Panc1 (cell line): ENCODE results near the gene NEO1. TPM values are rescaled to one million over a fixed set of nuclear protein-coding genes. Genes with fewer than 3 reads are reported as not detected.

Experiments
- ATAC-seq: fragments of 200-7000 bp; cut with Tn5 transposase; 2 replicates; pipeline ENCODE4 v1.9.1; 2020; ENCODE audit warnings: mild to moderate bottlenecking, moderate library complexity
- BruUV-seq: library from RNA; stranded (reverse); fragments of 400-500 nt; replicated peaks from 2 replicates; lab custom pipeline; 2021; lab: Mats Ljungman, UMichigan
- CTCF ChIA-PET: fragments of 300-600 bp; sonication (Branson Sonifier 250); formaldehyde crosslinking; loops from one replicate; lab custom pipeline; 2022; ENCODE audit warnings: antibody characterized with exemption; lab: Charles Lee
- POLR2A ChIA-PET: fragments of 300-600 bp; sonication (Branson Sonifier 250); formaldehyde crosslinking; loops from one replicate; lab custom pipeline; 2022; ENCODE audit warnings: antibody characterized with exemption; lab: Charles Lee
- DNase-seq: peaks from one replicate; pipeline ENCODE4 v3.0.0-alpha.2; 2010; ENCODE audit warnings: low read depth, low spot score
- H3K27ac ChIP-seq: 2 replicates; pipeline ENCODE4 v1.5.1; 2011; ENCODE audit warnings: mild to moderate bottlenecking, low read length, inconsistent platforms
- H3K27me3 ChIP-seq: fragments of 200-500 bp; sonication (Bioruptor generic); 2 replicates; pipeline ENCODE4 v1.6.0; 2014; ENCODE audit warnings: low read length, inconsistent platforms; ENCODE audit not compliant: control insufficient read depth, insufficient read depth
- H3K36me3 ChIP-seq: fragments of 200-500 bp; sonication (Bioruptor generic); 2 replicates; pipeline ENCODE4 v1.5.1; 2014; ENCODE audit warnings: inconsistent platforms, mild to moderate bottlenecking, low read length, moderate library complexity; ENCODE audit not compliant: control insufficient read depth, insufficient read depth
- H3K4me1 ChIP-seq: 2 replicates; pipeline ENCODE4 v1.5.1; 2011; ENCODE audit warnings: inconsistent platforms, mild to moderate bottlenecking, low read length, moderate library complexity; ENCODE audit not compliant: control insufficient read depth, insufficient read depth
- H3K4me3 ChIP-seq, 2 experiments: 2 replicates each; pipeline ENCODE4 v1.5.1; 2011 to 2012; ENCODE audit warnings: low read depth in 2 of 2, low read length in 2 of 2, mild to moderate bottlenecking in 2 of 2, inconsistent platforms in 1 of 2, moderate library complexity in 1 of 2
- H3K9me3 ChIP-seq: fragments of 200-500 bp; sonication (Bioruptor generic); 2 replicates; pipeline ENCODE4 v1.5.1; 2014; ENCODE audit warnings: low read depth, mild to moderate bottlenecking, inconsistent platforms, low read length, moderate library complexity; ENCODE audit not compliant: control insufficient read depth, insufficient read depth
- POLR2AphosphoS5 ChIP-seq: IDR thresholded peaks from 2 replicates; pipeline ENCODE4 v1.6.1; 2012; ENCODE audit warnings: mild to moderate bottlenecking, low read depth, low read length, moderate library complexity
- SIN3A ChIP-seq: IDR thresholded peaks from 2 replicates; pipeline ENCODE4 v1.6.1; 2012; ENCODE audit warnings: low read depth, mild to moderate bottlenecking, low read length, moderate library complexity, borderline replicate concordance; ENCODE audit not compliant: insufficient read depth
- TCF7L2 ChIP-seq: IDR thresholded peaks from 2 replicates; pipeline ENCODE4 v1.6.1; 2011; ENCODE audit warnings: mild to moderate bottlenecking, low read depth, low read length, inconsistent platforms
- in situ Hi-C: cut with HindIII; loops from 2 replicates; pipeline ENCODE4 v1.10.0; 2016; ENCODE audit warnings: low sequenced_read_pairs, low pct_unique_long_range_greater_than_20kb
- intact Hi-C: fragments of 100-400 bp; cut with micrococcal nuclease; formaldehyde crosslinking; loops from one replicate; pipeline ENCODE4 v1.10.0; 2022; ENCODE audit not compliant: unreplicated experiment
- total RNA-seq: library from RNA; stranded (reverse); gene quantifications from one replicate; pipeline ENCODE4 v1.2.1, GENCODE V29; 2021; ENCODE audit not compliant: unreplicated experiment
- TF ChIP-seq, protein P1 (sequence below), 2 experiments: IDR thresholded peaks; 2 replicates each; pipeline ENCODE4 v1.6.1; 2011 to 2012; ENCODE audit warnings: low read depth in 2 of 2, control low read depth in 1 of 2, low read length in 1 of 2, mild to moderate bottlenecking in 1 of 2, moderate library complexity in 1 of 2; ENCODE audit not compliant: insufficient read depth in 1 of 2
- TF ChIP-seq, protein P2 (sequence below): fragments of 450-650 bp; IDR thresholded peaks from 2 replicates; pipeline ENCODE4 v1.5.1; 2017; ENCODE audit warnings: mild to moderate bottlenecking

Gene NEO1
- total RNA-seq, 1 experiment from 2014 or later, result 7.5 TPM

DNA sequence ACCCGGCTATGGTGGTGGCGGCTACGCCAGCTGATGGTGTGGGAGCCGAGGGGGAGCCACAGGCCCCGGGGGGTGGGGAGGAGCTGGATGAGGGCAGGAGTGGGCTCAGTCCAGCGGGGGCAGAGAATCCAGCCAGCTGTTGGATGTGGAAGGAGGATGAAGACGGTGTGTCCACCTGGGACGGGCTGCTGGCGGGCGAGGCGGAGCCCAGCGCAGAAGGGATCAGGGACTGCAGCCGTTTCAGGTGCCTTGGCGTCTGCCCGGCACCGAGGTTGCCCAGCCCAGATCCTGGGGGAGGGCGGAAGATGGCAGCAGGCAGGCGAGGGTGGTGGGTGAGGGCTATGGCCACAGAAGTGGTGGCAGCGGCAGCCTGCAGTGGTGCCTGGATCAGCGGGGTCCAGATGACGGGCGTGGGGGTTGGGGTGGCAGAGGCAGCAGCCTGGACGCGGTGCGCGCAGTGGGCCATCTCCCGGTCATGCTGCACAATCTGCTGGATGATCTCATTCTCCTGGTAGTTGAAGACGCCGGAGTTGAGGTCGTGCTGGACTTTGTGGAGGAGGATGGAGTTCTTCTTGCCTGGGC lies 271.2 kb downstream of the NEO1 start:
- ChIA-PET POLR2A (no interaction called here), CTCF (no interaction called here)
- DNase-seq (no peak), ATAC-seq (no peak)
- no peak for TF ChIP-seq SIN3A
- TF ChIP-seq, protein P1, sequence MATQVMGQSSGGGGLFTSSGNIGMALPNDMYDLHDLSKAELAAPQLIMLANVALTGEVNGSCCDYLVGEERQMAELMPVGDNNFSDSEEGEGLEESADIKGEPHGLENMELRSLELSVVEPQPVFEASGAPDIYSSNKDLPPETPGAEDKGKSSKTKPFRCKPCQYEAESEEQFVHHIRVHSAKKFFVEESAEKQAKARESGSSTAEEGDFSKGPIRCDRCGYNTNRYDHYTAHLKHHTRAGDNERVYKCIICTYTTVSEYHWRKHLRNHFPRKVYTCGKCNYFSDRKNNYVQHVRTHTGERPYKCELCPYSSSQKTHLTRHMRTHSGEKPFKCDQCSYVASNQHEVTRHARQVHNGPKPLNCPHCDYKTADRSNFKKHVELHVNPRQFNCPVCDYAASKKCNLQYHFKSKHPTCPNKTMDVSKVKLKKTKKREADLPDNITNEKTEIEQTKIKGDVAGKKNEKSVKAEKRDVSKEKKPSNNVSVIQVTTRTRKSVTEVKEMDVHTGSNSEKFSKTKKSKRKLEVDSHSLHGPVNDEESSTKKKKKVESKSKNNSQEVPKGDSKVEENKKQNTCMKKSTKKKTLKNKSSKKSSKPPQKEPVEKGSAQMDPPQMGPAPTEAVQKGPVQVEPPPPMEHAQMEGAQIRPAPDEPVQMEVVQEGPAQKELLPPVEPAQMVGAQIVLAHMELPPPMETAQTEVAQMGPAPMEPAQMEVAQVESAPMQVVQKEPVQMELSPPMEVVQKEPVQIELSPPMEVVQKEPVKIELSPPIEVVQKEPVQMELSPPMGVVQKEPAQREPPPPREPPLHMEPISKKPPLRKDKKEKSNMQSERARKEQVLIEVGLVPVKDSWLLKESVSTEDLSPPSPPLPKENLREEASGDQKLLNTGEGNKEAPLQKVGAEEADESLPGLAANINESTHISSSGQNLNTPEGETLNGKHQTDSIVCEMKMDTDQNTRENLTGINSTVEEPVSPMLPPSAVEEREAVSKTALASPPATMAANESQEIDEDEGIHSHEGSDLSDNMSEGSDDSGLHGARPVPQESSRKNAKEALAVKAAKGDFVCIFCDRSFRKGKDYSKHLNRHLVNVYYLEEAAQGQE (IDR thresholded peaks at IDR 0.05; ENCODE audit: insufficient read depth in 1 of 2, low read depth in 2 of 2, low read length in 1 of 2), result no peak
- TF ChIP-seq TCF7L2, result no peak
- TF ChIP-seq, protein P2, sequence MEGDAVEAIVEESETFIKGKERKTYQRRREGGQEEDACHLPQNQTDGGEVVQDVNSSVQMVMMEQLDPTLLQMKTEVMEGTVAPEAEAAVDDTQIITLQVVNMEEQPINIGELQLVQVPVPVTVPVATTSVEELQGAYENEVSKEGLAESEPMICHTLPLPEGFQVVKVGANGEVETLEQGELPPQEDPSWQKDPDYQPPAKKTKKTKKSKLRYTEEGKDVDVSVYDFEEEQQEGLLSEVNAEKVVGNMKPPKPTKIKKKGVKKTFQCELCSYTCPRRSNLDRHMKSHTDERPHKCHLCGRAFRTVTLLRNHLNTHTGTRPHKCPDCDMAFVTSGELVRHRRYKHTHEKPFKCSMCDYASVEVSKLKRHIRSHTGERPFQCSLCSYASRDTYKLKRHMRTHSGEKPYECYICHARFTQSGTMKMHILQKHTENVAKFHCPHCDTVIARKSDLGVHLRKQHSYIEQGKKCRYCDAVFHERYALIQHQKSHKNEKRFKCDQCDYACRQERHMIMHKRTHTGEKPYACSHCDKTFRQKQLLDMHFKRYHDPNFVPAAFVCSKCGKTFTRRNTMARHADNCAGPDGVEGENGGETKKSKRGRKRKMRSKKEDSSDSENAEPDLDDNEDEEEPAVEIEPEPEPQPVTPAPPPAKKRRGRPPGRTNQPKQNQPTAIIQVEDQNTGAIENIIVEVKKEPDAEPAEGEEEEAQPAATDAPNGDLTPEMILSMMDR, result no peak
- no peak for TF ChIP-seq POLR2AphosphoS5
- in situ Hi-C loops (no loop called here), intact Hi-C loops (no loop called here)
- H3K9me3 ChIP-seq, result no peaks in the 10 kb centered on the region
- no peaks in the 10 kb centered on the region for H3K4me1 ChIP-seq
- BruUV-seq, result no TSS peak
- no peak overlapping the region for H3K4me3 ChIP-seq
- H3K27me3 ChIP-seq, result no peaks in the 10 kb centered on the region
- no peaks in the 10 kb centered on the region for H3K36me3 ChIP-seq
- H3K27ac ChIP-seq, result no peak overlapping the region

DNA sequence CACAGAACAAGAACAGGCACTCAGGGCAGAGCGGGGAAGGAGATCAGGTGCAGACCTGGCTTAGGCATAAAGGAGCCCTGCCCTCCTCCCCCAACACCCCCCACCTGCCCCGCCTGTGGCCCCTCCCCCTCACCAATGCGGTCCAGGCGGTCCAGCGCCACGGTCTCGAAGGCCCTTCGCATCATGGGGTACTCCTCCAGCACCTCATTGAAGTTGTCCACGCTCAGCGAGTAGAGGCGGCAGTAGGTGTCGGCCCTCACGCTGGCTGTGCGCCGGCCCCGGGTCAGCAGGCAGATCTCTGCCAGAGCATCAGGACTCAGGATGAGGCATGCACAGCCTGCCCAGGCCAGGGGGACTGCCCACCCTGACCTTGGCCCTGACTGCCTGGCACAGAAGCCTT lies 271.7 kb downstream of the NEO1 start:
- Histone ChIP-seq H3K4me3 (no peak overlapping the region), H3K9me3 (no peaks in the 10 kb centered on the region), H3K4me1 (no peaks in the 10 kb centered on the region), H3K27me3 (no peaks in the 10 kb centered on the region), H3K36me3 (no peaks in the 10 kb centered on the region), H3K27ac (no peak overlapping the region)
- no peak for TF ChIP-seq TCF7L2
- no peak for TF ChIP-seq POLR2AphosphoS5
- TF ChIP-seq SIN3A, result no peak
- in situ Hi-C loops, result no loop called here
- CTCF ChIA-PET, result no interaction called here
- ATAC-seq (no peak), DNase-seq (no peak)
- POLR2A ChIA-PET, result no interaction called here
- intact Hi-C loops, result no loop called here
- no TSS peak for BruUV-seq

DNA sequence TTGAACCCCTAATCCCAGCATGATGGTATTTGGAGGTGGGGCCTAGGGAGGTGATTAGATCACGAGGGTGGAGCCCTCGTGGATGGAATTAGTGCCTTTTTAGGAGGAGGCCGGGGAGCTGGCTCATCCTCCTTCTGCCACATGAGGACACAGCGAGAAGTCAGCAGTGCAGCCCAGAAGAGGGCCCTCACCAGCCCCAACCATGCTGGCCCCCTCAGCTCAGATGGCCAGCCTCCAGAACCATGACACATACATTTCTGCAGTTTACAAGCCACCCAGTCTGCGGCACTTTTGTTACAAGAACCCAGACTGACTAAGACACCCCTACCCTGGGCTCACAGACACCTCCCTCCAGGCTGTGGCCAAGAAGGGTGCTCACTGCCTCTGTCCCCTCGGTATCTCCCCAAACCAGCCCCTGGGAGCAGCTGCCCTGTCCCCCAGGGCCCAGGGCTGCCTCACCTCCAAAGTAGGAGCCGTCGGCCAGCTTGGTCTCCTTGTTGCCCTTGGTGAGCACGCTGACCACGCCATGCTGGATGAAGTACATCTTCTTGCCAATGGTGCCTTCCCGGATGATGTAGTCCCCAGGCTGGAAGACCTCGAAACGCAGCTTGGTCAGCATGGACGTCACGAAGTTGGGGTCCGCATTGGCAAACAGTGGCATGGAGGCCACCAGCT lies 272.4 kb downstream of the NEO1 start:
- no peak for DNase-seq
- ChIA-PET CTCF (no interaction called here), POLR2A (no interaction called here)
- H3K36me3 ChIP-seq, result no peaks in the 10 kb centered on the region
- no peak overlapping the region for H3K27ac ChIP-seq
- no peak overlapping the region for H3K4me3 ChIP-seq
- no peak for ATAC-seq
- intact Hi-C loops (no loop called here), in situ Hi-C loops (no loop called here)
- no TSS peak for BruUV-seq
- TF ChIP-seq, protein P1 (IDR thresholded peaks at IDR 0.05; ENCODE audit: insufficient read depth in 1 of 2, low read depth in 2 of 2, low read length in 1 of 2), result no peak
- TF ChIP-seq POLR2AphosphoS5, result no peak
- TF ChIP-seq, protein P2, result no peak
- TF ChIP-seq SIN3A, result no peak
- no peak for TF ChIP-seq TCF7L2
- H3K9me3 ChIP-seq, result no peaks in the 10 kb centered on the region
- no peaks in the 10 kb centered on the region for H3K27me3 ChIP-seq
- H3K4me1 ChIP-seq, result no peaks in the 10 kb centered on the region
